ACHN (cell line): Measurements from ENCODE around the gene UCK1.

Experiments used
- DNase-seq: peaks from one replicate; pipeline ENCODE4 v3.0.0-alpha.2; 2015
- in situ Hi-C: cut with HindIII; loops from 2 replicates; pipeline ENCODE4 v1.10.0; 2017; ENCODE audit warnings: low sequenced_read_pairs, low pct_ligation_motif_present, low pct_unique_long_range_greater_than_20kb

UCK1 gene

DNA sequence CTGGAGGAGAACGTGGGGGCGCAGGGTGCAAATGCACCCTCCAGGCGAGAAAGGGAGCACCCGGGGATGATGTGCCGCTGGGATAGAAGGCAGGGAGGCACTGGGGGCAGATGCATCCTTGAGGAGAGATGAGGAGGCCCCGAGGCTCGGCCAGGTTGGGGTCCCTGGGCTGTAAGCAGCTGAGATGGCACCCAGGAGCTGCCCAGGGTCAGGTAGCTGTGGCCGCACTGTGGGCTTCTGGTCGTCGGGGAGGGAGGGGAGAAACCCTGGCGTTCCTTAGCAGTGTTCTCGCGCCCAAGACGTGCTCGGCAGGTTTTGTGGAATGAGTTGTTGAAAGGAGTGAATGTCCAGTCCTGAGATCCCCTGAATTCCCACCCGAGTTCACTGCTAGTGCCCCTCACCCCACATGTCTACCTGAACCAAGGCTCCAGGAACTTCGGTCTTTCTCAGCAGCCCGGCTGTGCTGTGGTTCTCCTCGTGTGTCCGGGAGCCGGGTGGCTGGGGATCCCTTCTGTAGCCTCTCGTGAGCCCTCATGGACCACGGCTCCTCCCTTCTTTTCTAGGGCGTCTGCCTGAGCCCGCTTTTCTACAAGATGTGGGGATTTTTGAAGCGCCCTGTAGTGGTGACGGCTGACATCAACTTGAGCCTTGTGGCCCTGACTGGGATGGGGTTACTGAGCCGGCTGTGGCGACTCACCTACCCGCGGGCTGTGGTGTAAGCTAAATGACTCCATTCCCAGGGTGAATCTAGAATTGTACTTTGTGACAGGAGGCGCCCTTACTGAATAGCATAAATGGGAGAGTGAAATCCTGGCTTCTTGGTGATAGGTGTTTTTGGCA, 27.2 kb downstream of the UCK1 start:
- in situ Hi-C loops: no loop called here
- DNase-seq: peak; percentile 27

- DNase-seq: peak; percentile 80
- in situ Hi-C loops: no loop called here
These were observed 28.1 kb downstream of the UCK1 start, which contains the start of gene POMT1 for GRCh38 chr9:131502781-131503625. Gene POMT1 (plus strand): TSS chr9:131502918. CDS start chr9:131504219, 1,301 bp downstream.

DNA sequence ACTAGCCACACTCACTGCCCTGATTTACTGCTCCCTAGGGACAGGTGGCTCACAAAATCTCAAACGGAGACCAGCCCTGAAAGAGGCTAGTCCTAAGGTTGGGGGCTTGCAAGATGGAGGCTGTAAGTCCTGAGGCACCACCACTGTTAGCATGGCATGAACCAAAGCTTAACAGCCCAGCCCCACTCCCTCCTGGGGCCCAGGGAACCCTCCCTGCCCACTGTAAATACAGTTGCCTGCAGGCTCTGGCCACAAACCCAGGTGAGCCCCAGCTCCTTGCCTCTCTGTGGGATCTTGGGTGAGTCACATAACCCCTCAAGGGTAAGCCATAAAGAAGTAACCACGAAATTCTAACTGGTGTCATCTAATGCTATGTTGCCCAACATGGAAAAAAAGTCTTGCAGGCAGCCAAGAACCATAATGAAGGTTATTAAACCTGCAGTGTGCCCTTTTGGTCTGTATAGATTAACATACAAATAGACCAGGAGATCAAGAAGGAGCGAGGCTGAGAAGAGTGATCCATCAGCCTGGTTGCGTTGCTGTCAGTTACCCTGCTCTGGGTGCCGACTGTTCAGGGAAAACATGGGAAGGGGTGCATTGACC, 30.0 kb downstream of the UCK1 start:
- DNase-seq: peak; percentile 57
- in situ Hi-C loops: no loop called here

DNA sequence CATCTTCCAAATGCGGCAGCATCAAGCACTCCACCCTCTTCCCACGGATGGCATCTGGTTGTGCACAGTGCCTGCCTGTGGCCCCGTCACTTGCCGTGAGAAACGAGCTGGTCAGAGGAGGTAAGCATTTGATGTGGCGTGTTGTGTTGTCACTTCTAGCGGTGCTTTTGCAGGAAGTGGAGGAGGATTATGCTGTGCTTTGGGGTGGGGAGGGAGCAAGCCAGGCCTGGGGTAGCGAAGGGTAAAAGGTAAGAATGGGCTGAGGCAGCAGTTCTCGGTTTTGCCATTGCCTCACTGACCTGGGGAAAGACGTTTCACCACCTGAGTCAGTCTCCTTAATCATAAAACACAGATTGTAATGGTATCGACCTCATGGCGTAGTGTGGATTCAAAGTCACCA, 30.7 kb downstream of the UCK1 start:
- in situ Hi-C loops: no loop called here
- no peak for DNase-seq

DNA sequence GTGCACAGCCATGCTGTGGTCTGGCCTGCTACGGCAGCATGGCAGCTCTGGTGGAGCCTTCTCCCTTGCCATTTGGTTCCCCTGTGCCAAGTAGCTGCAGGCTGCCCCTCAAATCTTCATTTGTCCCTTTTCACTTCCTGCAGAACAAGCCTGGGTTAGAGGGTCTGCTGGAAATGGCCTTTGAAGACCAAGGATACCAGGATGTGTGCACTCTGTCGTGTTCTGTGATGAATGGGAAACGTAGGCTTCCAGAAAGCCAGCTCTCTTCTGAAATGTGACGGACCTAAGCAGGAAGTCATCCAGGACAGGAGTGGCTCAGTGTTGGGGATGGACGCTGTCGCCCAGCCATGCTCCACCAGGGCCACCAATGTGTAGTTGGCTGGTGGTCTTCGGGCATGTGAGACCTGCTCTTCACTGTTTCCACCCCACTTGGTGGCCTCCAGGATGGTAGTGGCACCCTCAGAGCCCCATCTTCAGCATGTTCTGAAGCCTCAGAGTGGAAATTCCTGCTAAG, 31.8 kb downstream of the UCK1 start:
- in situ Hi-C loops: no loop called here
- no peak for DNase-seq

GRCh38 chr9:131496844-131497405, 34.1 kb downstream of the UCK1 start:
- in situ Hi-C loops: no loop called here
- DNase-seq: no peak

DNA sequence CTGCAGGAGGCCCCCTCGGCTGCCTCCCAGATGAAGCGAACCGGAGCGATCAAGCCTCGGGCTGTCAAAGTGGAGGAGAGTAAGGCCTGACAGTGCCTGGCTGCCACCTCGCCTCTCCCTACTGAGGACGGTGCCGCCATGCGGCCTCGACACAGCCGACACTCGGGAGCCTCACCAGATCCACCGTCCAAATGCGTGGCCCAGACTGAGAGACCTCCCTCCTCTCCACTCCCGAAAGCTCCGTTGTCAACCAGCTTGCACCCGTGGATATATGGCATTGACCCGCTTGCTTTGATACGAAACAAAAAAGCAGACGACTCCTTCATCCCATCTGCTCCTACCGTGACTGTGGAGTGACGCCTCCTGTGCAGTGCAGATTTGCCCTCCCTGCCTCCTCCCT, 35.3 kb downstream of the UCK1 start:
- in situ Hi-C loops: no loop called here

DNA sequence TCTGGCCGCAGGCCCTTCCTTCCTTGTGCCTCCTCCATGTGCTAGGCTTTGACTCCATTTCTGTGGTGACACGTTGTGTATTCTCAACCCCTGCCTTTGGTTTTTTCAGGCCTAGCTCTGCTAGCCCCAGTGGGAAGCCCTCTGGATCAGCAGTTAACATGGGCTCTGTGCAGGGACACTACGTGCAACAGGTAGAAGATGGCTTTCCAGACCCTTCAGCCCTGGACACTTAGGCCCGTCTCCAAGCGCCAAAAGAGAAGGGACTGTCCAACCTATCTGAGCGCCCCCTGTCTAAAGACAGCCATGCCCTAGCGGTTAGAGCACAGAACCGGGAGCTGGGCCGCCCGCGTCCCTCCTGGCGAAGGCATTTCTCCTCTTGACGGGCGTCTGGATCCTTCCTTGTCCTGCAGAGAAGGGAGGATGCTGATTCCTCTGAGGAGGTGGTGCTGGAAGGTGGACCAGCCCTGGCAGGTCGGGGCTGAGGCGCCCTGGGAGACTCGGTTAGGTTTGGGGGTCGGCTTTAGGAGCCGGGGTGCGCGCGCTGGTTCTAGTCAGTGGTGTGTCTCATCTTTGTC, 36.7 kb downstream of the UCK1 start:
- in situ Hi-C loops: no loop called here
- no peak for DNase-seq

More for the DNA sequence above, 35.3 kb downstream of the UCK1 start:
- DNase-seq: no peak

- in situ Hi-C loops: no loop called here
- no peak for DNase-seq
These were observed 39.0 kb downstream of the UCK1 start for GRCh38 chr9:131492070-131492469.

GRCh38 chr9:131491001-131491710, 39.9 kb downstream of the UCK1 start:
- in situ Hi-C loops: no loop called here
- DNase-seq: no peak

- no peak for DNase-seq
- in situ Hi-C loops: no loop called here
These were observed 40.5 kb downstream of the UCK1 start for GRCh38 chr9:131490514-131490913.

- DNase-seq: no peak
- in situ Hi-C loops: no loop called here
These were observed 43.4 kb downstream of the UCK1 start for GRCh38 chr9:131487621-131488031.

DNA sequence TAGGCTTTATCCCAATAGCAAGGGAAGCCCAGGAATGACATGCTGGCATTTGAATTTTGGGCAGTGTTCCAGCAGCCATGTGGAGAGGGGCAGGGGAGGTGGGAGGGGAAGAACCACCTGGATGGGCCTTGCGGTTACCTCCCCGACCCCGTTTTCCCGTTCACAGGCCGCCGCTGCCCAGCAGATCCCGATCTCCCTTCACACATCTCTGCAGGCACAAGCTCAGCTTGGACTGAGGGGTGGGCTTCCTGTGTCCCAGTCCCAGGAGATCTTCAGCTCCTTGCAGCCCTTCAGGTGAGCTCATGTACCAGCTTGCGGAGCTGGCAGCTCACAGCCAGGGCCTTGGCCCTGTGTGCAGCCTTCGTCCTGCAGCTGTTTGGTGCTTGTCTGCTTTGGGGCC, 44.1 kb downstream of the UCK1 start:
- in situ Hi-C loops: no loop called here
- DNase-seq: no peak

DNA sequence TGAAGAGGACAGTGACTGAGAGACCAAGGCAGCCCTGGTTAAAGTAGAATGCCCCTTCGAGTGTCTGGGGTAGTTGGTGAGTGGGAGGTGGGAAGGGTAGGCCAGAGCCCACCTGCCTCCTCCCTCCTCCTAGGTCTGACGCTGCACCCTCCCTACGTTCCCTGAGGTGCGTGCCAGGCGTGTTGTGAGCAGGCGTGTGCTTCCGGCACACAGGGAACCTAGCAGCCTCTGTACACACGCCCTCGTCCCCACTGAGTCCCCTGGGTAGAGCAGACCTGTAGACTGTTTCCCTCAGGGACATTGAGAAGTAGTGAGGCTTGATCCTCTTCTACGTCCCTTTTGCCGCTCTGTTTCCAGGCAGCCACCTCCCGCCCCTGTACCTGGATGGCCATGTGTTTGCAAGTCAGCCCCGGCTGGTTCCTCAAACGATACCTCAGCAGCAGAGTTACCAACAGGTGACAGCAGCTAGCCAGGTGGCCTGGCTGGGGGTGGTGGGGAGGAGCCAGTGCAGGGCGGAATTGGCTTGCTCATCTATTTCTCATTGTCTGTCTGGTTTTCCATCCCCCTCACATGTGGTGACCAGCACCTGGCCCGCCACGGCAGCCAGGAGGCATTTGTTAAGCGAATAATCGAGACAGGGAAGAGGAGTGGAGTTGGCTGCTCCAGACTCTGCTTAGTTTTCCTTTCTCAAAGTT, 45.2 kb downstream of the UCK1 start:
- no peak for DNase-seq

GRCh38 chr9:131485206-131485605, 45.9 kb downstream of the UCK1 start:
- DNase-seq: no peak
- in situ Hi-C loops: no loop called here

More for the DNA sequence above, 45.2 kb downstream of the UCK1 start:
- in situ Hi-C loops: no loop called here

DNA sequence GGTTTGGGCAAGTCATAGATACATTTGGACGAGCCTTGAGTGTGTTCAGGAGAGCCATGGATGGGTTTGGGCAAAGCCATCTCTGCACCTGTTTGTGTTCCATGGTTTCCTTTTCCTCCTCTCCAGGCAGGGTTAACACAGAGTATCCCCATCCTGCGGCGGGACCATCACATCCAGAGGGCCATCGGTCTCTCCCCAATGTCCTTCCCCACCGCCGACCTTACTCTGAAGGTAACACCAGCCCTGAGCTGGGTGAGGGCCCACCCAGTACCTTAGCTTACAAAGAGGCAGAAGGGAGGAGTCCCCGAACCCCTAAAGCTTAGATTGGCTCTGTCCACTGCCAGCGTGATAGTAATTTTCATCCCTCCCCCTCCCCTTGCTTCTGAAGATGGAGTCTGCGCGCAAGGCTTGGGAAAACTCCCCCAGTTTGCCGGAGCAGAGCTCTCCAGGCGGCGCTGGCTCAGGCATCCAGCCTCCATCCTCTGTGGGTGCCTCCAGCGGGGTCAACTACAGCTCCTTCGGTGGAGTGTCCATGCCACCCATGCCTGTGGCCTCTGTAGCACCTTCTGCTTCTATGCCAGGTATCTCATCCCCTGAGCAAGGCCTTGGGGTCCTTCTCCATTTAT, 46.4 kb downstream of the UCK1 start:
- in situ Hi-C loops: no loop called here
- no peak for DNase-seq

DNA sequence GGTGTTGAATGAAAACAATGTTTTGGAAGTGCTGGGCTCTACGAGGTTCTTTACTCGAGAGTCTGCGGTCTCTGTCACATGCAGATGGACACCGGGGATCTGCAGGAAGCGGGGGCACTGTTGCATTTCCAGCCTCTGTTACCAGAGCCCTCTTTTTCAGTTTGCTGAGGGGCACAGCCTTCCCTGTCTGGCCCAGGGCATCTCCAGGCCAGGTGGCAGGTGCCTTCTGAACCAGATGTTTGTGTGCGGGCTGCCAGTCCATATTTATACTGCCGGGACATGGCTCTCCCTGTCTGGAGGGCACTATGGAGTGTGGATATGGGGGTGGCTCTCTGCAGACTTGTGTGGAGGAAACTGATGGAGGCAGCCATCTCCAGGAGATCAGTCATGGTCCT, 47.0 kb downstream of the UCK1 start:
- in situ Hi-C loops: no loop called here
- no peak for DNase-seq
